GM21786 (cell line): ENCODE data around the gene KDM4E.
"Not testable (repeated sequence)": the region's sequence is repeated elsewhere in the genome, so short reads cannot be mapped to it uniquely, and the experiment has no call there.

Source experiments
- ATAC-seq: cut with Tn5 transposase; IDR thresholded peaks from one replicate; pipeline ENCODE4 v1.9.1; 2021; ENCODE audit not compliant: unreplicated experiment

Gene KDM4E

GRCh38 chr11:95024958-95025357, at the start of gene KDM4E:
Gene KDM4E (plus strand): TSS chr11:95025258. CDS start chr11:95025558, 300 bp downstream.
- no peak for ATAC-seq

GRCh38 chr11:94975599-94975998, 49.5 kb upstream of the KDM4E start:
- no peak for ATAC-seq

GRCh38 chr11:94987378-94987777, 37.7 kb upstream of the KDM4E start:
- no peak for ATAC-seq

- no peak for ATAC-seq
These were observed 36.3 kb upstream of the KDM4E start for GRCh38 chr11:94988748-94989147.

DNA sequence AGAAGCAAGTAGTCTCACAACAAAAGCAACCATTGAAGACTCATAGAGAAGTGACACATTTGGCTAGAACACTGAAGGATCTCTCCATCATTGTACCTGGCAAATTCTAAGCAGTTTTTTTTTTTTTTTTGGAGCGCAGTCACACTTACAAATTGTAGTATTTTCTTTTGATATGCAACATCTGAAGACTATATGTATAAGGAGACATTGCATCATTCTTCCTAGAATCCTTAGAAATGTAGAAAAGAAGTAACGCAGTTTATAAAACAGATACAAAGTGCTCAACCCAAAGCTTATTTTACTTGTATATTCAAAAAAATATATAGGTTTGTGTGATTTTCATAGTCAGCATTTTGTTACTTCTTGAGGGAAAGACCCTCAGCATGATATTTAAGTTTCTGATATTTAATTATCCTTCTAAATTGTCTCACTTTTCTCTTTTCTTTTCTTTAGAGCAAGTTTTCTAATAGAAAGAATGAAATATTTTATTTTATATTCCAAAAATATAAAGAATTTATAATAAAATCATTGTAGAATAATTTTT, 31.6 kb upstream of the KDM4E start:
- no peak for ATAC-seq

- ATAC-seq: no peak
These were observed 27.6 kb upstream of the KDM4E start for GRCh38 chr11:94997437-94997836.

- no peak for ATAC-seq
These were observed 26.8 kb upstream of the KDM4E start for GRCh38 chr11:94998285-94998684.

DNA sequence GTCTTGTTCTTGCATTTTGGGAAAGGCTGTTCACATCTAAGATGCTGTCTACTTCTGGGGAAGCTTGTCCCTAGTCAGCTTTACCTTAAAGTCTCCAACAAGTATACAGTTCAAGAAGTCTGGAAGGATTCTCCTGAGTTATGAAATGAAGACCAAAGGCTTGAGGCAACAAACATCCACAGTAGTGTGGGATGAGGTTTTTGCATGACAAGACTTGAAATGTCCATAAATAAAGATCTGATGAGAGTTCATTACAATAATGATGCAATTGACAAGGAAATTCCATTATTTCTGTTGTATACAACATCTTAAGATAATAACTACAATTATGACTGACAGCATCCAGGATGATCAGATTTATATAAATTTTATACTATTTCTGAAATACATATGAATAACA, 21.3 kb upstream of the KDM4E start:
- no peak for ATAC-seq

GRCh38 chr11:95005642-95006041, 19.4 kb upstream of the KDM4E start:
- no peak for ATAC-seq

- no peak for ATAC-seq
These were observed 13.7 kb upstream of the KDM4E start for GRCh38 chr11:95011376-95011775.

GRCh38 chr11:95014184-95014821, 10.8 kb upstream of the KDM4E start:
- ATAC-seq: no peak

DNA sequence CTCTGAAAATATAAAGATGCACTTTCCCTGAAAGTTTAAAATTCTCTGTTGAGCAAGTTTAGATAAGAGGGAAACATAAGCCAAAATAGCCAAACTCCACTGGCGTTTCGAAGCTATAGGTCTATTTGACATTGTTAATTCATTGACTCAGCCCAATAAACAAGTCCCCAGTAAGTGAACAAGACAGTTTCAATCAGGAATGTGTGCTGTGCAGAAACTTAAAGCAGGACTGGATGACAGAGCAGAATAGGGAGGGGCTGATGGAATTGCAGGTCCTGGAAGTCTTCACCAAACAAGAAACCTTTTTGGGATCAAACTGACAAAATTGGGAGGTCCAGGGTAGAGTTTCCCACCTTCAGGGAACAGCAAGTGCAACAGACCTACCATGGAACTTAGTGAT, 8.9 kb upstream of the KDM4E start:
- ATAC-seq: no peak

DNA sequence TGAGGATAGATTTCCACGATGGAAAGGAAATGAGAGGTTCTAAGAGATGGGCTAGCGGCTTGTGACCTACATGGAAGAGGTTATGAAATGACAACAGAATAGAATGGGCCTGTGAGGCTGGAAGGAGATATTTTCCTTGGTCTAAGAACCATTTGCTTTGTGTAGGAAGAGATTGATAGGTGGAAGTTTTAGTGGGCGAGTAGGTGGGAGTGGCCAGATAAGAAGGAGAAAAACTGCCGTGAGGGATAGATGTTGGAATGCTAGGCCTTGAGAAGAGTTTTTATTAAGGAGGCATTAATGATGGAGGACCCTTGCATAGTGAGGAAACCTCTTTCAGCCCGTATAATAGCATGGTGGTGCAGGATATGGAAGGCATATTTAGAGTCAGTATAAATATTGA, 3.6 kb upstream of the KDM4E start:
- not testable (repeated sequence) for ATAC-seq

- ATAC-seq: not testable (repeated sequence)
These were observed 536 bp downstream of the KDM4E start for GRCh38 chr11:95025594-95025993.

DNA sequence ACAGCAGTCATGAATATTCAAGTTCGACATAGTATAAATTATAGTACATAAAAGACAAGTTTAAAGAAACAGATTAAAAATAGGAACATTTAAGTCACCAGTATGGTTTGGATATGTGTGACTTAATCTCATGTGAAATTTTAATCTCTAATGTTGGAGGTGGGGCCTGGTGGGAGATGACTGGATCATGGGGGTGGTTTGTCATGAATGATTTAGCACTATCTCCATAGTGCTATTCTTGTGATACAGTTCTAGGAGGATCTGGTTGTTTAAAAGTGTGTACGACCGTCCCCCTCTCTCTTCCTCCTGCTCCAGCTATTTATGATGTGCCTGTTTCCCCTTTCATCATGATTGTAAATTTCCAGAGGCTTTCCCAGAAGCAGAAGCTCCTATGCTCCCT, 3.3 kb downstream of the KDM4E start:
- no peak for ATAC-seq

GRCh38 chr11:95033051-95033450, 8.0 kb downstream of the KDM4E start:
- no peak for ATAC-seq

DNA sequence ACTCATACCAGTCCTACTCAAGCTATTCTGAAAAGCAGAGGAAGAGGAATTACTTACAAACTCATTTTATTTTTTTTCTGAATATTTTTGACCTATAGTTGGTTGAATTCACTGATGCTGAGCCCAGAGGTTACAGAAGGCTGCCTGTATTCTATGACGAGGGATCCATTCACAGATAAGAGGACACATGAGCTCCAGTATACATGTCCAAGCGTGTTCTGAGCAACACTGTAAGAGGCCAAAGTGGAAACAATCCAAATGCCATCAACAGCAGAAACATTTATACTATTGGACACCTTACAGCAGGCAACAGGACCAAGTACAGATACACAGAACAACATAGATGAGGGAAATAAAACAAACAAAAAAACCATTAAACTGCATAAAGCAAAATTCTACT, 10.3 kb downstream of the KDM4E start:
- no peak for ATAC-seq

GRCh38 chr11:95037356-95038035, 12.4 kb downstream of the KDM4E start:
- ATAC-seq: not testable (repeated sequence)

GRCh38 chr11:95042239-95042638, 17.2 kb downstream of the KDM4E start:
- no peak for ATAC-seq

GRCh38 chr11:95042906-95043305, 17.8 kb downstream of the KDM4E start:
- no peak for ATAC-seq

- no peak for ATAC-seq
These were observed 19.0 kb downstream of the KDM4E start for GRCh38 chr11:95044010-95044409.

DNA sequence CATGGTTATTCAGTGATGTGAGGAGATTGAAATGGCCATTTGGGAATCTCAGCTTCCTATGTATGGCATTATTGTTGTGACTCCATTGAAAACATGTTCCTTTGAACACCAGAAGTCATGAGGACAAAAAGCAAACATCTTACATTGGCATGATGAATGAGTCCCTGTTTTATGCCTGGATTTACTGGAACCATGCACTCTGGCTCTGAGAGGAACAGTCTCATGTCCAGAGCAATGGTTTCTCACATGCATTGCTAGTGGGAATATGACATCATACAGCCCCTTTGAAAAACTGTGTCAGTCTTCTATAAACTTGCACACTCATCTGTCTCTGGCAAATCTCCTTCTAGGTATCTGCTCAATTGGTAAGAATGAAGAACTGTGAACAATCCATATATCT, 20.8 kb downstream of the KDM4E start:
- no peak for ATAC-seq

- not testable (repeated sequence) for ATAC-seq
These were observed 24.1 kb downstream of the KDM4E start, which contains the start of gene KDM4F for GRCh38 chr11:95049122-95049521. Gene KDM4F (plus strand): TSS chr11:95049422.
